GM21717 (cell line): Measurements from ENCODE around the gene CCDC188.
"Not testable (repeated sequence)": the region's sequence is repeated elsewhere in the genome, so short reads cannot be mapped to it uniquely, and the experiment has no call there.

Experiments used
- ATAC-seq: cut with Tn5 transposase; IDR thresholded peaks from one replicate; pipeline ENCODE4 v1.9.1; 2021; ENCODE audit warnings: mild to moderate bottlenecking, moderate library complexity; ENCODE audit not compliant: unreplicated experiment

The CCDC188 gene

DNA sequence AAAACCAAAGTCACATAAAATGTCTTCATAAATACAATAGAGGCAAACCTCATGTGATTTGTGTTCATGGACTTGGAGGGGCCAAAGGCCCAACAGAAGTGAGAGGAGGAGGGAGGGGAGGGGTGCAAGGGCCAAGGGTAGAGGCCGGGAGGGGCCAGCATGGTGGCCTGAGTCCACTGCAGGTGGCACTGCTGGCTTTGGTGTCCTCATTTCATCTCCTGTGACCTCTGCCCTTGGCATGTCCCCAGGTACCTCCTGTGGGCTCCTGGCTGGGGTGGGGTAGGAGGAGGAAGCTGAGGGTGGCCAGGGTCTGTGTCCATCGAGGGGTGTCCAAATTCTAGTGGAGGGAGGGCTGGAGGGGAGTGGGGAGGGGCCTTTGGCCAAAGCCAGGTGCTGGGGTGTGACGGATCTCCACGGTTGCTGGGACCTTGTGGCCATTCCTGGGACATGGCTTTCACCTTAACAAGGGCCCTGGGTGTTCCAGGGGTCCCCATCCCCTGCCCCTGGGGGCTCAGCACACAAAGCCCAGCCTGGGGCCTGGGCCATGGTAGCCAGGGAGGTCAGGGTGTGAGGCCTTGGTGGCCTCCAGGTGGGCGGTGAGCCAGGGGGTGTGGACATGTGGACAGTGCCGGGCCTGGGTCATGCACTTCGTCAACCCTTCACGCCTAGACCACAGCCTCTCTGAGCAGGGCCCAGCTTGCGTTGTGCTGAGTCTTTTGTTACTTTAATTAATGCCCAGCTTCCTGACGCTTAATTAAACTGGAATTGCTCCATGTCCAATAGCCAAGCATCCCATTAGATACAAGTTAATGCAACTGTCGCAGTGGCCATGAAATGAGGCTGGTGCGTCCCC is 20.7 kb upstream of the CCDC188 start:
- ATAC-seq, result no peak

DNA sequence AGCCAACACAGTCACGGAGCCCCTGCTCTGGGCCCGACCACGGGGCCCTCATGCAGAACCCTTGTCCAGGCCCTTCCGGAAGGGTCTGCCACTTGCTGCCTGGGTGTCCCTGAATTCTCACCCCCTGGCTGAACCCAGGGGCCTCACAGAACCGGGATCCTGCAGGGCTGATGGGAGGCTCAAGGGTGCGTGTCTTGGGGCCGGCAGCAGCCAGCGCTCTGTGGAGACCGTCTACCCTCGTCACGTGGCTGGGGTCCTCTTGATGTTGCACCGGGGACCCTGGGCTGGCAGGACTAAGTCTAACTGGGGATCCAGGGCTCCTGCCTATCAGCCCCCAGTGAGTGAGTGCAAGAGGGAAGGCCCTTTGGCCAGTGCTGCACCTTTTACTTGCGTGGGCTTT is 19.3 kb upstream of the CCDC188 start:
- no peak for ATAC-seq

DNA sequence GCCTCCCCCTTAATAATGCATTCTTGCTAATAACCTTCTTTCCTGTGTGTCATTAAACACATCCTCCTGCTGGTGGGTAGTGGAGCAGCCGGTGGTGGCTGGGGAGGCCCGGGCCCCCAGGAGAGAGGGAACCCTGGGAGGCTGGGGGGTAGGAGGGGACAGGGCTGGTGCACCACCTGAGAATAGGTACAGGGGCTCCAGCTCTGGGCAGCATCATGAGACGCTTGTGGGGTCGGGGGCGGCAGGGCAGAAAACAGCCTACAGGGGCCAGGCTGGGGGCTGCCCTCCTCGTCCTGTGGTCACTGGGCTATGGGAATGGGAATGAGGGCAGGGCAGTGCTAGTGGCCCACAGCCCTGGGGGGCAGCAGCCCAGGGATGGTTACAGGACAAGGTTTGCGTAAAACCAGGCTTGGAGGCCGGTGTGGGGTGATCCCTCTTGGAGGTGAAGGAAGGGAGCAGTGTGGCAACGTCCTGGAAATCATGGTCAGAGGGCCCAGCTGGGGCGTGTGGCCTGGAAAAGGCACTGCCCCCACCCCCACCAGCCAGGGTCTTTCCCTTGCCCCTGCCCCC is 18.5 kb upstream of the CCDC188 start:
- ATAC-seq, result no peak

DNA sequence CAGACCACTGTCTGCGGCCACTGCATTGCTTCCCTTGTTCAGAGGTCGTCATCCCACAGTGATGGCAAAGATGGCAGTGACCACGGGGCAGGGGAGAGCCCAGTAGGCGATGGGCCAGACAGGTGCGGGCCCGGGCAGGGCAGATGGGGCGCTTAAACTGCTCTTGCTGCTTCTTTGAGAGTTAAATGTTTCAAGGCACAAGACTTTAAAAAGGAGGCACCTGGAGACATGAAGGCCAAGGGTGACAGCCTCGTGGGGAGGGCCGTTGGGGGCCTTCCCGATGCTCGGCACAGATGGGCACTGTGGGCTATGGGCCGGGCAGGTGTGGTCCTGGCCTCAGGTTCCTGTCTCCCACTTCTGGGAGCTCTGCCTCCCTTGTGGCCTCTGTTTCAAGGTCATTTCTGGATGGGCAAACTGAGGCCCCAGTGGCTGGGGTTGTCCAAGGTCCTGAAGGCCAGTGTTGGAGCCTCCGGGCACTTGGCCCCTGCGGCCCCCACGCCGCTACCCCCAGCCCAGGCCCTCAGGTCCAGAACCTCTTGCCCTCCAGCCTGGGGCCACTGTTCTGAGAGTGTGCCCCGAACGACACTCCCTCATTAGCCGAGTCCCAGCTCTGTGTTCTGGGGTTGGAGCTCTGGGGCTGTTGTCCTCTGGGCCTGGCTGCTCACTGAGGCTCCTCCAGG is 16.9 kb upstream of the CCDC188 start:
- ATAC-seq, result no peak

DNA sequence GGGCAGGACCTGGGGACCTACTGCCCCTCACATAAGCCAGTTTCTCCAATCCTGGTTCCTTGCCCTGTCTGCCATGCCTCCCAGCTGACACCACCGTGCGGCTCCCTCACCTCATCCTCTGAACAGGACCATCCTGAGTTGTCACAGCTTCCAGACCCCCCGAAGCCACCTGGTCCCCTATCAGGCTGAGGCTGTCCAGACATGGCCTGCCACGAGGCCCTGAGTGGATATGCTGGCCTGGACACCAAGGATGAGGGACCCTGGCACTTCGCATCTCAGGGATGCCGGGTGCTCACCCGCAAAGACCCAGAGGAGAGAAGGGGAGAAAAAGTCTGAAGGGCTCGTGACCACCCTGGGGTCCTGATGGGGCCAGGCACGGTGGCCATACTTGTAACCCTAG is 15.8 kb upstream of the CCDC188 start:
- ATAC-seq, result no peak

DNA sequence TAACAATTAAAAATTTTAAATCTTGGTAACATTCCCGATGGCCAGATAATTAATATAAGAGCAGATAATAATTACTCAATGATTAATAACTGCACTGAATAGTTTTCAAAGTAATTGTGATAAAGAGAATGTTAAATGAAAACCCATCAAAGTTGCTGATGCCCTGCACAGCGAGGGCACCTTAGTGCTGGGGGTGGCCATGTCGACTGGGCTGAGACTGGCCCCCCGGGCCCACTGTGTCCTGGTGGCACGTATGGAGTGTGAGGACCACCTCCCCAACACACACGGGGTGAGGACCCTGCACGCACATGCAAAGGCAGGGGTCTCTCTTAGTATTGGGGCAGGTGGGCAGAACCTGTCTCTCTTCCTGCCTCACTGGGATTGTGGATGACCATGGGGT is 15.1 kb upstream of the CCDC188 start:
- no peak for ATAC-seq

DNA sequence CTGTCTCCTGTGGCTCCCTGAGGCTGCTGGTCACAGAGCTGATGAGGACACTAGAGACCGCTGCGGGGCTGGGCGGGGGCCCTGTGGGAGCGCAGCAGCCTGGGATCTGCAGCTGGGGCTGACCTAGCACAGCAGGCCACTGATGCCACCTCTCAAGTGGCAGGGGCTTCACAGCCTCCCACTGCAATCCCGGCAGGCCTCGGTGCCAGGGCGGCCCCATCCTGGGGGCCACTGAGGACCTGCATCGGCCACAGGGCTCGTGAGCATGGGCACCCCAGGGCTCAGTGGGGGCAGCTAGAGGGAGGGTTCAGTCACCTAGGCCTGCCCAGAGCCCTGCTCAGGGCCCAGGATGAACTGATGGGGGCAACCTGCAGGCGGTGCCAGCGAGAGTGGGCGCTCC is 14.6 kb upstream of the CCDC188 start:
- ATAC-seq, result no peak

DNA sequence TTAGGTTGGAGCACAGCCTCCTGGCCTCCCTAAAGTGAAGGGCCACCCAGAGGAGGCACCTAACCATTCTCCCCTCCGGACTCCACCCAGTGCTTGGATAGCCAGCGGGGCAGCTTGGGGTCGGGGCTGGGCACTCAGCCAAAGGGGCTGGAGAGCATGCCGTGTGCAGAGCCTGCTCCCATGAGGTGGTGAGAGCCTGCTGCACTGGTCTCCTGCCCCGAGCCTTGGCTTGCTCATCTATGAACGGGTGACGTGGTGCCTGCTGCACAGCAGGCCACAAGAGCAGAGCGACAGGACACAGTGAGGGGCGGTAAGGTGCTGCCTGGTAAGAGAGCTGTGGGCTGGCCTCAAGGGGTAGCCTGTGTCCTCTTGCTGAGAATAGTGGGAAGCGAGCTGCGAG is 14.0 kb upstream of the CCDC188 start:
- ATAC-seq, result no peak

DNA sequence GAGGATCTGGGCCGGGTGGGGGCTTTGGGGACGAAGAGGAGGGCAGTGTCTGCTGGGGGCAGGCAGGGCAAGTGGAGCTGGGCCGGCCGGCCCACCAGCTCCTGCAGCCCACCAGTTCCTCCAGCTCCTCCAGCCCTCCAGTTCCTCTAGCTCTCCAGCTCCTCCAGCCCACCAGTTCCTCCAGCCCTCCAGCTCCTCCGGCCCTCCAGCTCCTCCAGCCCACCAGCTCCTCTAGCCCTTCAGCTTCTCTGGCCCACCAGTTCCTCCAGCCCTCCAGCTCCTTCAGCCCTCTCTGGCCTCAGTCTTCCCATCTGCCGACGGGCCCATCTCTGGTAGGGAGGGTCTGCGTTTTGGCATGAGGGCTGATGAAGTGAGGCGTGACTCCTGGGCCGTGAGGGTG is 9.2 kb upstream of the CCDC188 start:
- ATAC-seq, result no peak

DNA sequence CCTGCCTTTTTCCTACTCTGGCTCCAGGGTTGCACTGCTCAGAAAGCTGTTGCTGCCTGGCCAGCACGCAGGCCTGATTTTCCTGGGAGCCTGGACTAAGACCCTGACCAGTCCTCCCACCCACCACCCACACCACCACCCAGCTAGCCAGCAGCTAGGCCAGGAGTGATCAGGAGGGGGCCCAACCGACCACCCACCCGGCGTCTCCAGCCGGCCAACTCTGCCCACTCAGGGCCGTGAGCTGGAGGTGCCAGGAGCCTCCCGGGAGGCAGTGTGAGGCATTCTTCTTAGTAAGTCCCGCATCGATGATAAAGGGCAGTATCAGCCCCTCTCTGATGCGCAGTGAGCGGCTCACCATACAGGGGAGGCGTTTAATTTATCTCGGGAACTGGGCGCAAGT is 8.7 kb upstream of the CCDC188 start:
- ATAC-seq, result not testable (repeated sequence)

DNA sequence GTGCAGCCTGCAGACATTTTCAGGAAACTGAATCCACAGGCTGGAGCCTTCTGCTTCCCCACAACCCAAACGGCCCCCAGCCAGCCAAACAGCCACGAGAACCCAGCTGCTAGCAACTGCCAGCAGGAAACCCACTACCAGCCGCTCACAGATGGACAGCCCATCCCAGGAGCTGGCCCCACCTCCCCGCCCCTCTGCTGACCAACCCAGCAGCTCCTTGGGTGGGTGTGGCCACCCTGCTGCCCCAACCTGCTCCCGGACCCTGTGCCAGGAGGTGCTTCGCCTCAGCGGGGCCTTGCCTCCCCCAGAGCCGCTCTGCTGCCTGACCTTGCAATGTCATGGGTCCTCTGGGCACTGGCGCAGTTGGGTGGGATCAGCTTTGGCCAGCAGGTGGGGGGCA is 8.2 kb upstream of the CCDC188 start:
- no peak for ATAC-seq

DNA sequence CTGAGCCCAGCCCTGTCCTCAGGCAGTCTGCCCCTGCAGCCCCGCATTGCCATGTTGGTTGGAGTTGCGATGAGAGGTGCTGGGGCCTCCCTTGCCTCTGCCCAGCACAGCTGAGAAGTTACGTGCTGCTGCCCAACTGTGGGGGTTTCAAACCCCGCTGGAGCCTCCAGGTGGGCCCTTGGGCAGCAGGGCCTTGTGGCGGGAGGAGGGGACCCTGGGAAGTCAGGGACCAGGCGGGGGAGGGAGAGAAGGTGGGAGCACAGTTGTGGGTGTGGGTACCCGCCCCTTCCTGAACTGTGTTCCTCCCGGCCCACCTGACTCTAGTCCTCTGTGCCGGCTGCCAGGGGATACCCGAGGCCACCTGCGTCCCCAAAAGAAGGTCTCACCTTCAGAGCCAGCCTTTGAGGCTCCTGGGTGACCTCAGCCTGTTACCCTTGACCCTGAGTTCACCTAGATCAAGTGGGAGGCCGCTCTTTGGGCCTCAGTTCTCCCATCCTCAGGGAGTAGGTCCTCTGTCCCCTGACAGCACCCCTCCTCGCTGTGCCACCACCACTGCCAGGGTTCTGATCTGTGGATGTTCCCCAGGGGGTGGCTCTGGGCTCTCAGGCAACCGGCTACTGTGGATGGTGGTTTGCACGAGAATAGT is 7.7 kb upstream of the CCDC188 start:
- no peak for ATAC-seq

DNA sequence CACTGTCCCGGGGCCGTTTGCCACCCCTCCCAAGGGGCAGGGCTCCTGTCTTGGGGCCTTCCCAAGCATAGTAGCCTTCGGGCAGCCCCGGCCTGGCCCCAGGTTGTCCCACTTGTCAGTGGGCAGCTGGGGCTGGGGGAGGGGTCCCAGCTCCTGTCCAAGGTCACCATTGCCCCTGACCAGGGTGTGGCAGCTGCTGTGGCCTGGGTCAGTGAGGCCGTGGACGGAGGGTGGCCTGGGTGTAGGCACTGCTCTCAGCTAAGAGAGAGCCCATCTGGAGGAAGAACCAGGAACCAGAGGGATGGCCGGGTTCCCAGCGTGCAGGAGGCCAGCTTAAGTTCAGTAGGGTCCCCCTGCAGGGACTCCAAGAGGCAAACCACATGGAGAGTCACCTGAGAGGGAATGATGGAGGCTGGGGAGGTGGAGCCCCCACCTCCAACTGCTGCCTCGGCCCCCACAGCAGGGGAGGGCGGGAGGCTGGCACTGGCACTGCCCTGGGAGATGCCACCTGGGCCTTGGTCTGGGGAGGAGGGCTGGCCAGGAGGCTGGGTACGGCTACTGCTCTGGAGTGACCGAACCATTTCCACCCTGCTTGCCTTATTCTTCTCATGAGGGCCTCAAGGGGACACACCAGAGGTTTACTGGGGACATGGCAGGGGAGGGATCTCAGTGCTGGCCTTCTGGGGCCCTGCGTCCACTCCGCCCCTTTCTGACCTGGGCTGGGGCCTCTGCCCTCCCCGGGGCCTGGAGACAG is 6.8 kb upstream of the CCDC188 start:
- no peak for ATAC-seq

DNA sequence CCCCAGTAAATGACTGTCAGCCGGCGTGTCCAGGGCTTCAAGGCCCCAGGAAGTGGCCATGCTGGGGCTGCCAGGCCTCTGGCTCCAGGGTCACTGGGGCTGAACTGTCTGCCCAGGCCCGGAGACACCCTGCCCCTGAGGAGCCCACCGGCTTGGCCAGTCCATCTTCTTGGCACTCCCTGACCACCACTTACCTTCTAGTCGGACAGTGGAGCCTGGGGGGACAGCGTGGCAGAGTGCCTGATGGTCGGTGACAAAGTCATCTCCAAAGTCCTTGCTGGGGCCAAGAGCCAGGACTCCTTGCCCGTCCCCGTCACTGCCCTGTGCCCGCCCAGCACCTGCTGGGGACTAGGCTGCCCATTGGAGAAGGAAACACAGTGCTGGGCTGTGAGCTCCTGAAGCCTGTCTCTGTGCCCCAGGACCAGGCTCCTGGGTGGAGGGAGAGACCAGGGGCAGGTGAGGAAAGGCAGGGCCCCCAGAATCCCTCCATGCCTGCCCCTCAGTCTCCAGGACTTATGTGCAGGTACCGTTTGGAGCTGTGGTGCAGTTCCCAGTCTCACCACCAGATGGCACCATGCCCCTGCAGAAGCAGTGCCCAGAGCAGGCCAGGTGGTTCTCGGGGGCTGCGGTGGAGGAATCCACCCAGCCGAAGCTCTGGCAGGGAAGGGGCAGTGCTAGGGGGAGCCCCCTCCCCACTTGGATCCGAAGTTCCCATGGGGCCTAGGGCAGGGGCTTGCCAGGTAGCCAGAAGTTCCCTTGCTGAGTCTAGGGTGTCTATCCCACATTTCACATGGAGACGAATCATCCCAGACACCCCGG is 6.0 kb upstream of the CCDC188 start:
- ATAC-seq, result no peak

DNA sequence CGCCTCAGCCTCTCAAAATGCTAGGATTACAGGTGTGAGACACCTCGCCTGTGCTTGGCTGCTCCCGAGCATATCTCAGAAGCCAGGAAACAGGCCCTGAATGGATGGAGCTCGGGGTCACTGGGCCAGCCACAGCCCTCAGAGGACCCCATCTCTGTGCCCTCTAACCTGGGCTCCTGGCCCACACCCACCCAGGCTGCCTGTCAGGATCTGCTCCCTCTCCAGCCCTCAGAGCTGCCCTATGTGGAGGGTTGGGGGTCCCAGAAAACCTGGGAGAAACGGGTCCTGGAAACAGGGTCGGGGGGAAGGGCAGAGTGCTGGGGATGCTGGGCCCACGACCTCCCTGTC is 5.2 kb upstream of the CCDC188 start:
- ATAC-seq, result no peak

DNA sequence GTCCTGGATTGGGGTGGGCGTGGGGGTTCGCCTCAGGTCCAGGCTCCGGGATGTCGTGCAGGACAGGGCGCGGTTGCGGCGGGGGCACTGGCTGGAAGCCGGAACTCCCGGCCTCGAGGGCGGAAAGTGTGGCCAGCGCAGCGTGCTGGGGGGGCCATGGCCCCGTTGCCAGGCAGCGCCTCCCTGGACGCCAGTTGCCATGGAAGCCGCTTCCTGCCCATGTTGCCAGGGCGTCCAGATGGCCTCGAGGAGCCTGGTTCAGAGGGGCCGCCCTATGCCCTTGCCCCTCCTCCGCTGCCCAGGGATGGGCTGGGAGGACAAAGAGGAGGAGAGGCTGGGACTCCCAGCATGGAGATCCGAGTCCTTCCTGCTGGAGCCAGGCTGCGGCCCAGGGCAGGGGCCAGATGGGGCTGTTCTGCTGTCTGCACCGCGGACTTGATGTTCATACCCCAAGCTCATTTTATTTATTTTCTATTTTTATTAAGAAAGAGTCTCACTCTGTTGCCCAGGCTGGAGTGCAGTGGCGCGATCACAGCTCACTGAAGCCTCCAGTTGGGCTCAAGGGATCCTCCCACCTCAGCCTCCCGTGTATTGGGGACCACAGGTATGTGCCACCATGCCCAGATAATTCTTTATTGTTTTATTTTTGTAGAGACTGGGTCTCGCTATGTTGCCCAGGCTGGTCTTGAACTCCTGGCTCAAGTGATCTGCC is 4.6 kb upstream of the CCDC188 start:
- no peak for ATAC-seq

DNA sequence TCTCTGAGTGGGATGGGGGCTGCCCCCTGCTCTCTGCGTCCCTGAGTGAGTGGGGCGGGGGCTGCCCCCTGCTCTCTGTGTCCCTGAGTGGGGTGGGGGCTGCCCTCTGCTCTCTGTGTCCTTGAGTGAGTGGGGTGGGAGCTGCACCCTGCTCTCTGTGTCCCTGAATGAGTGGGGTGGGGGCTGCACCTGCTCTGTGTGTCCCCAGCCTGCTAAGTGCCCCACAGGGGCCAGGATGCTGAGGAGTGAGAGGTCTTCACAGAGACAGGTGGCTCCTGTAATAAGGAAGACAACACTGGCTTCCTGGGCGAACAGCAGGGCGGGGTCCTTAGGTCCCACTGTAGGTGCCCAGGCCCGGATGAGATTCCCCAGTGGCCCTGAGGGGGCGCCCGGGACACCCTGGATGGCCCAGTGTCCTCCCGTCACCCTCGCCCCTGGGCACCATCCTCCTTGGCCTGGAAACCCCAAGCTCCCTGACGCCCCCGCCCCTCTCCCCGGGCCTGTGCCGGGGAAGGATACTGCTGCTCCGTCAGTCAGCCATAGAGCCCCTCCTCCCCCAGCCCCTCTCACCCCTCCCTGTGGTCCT is 3.8 kb upstream of the CCDC188 start:
- no peak for ATAC-seq

DNA sequence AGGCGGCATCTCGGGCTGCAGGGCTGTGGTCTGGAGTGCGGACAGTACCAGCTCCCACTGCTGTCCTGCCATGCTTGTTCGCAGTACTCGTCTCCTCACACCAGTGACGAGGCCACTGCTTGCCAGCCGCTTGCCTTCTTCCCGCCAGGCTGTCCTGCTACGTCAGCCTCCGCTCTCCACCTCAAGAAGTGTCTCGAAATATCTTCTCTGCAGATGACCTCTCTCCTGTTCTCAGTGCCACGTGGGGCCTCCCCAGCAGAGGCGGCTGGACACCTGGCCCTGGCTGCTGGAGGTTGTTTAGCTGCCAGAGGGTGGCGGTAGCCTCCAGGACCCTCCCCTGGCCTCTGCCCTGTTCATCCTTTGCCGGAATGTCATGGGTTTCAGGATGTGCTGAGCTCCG is 3.1 kb upstream of the CCDC188 start:
- no peak for ATAC-seq

DNA sequence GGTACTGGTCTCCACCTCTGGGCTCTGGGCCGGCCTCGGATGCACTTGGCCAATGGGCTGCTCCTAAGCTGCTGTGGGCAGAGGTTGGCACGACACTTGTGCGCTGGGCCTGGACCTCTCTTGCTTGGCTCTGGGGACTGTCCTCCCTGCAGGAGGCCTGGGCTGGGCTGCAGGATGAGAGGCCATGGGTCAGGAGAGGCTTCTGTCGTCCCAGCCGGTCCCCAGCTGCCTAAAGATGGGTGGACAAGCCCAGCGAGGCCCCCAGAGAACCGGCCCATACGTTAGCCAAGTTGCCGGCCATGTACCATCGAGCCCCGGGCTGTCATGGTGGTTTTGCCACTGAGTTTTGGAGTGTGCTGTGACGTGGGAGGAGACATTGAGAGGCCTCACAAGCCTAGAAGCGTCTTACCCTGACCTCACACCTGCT is 1.6 kb upstream of the CCDC188 start:
- no peak for ATAC-seq
